Activated CD4-positive, alpha-beta T cell treated with anti-CD3 and anti-CD28 coated beads for 36 hours (primary cell): ENCODE results near the gene SEMA4G. TPM values are rescaled to one million over a fixed set of nuclear protein-coding genes. Genes with fewer than 3 reads are reported as not detected.

Experiments
- ATAC-seq: fragments of 200-7000 bp; cut with Tn5 transposase; one replicate; pipeline ENCODE4 v1.10.0; 2021; ENCODE audit warnings: mild to moderate bottlenecking, moderate library complexity
- CTCF ChIA-PET: fragments of 350-600 bp; sonication (Branson Sonifier 250); formaldehyde crosslinking; loops from one replicate; lab custom pipeline; 2021; ENCODE audit warnings: antibody characterized with exemption; lab: Charles Lee
- POLR2A ChIA-PET: fragments of 350-600 bp; sonication (Branson Sonifier 250); formaldehyde crosslinking; loops from one replicate; lab custom pipeline; 2021; ENCODE audit warnings: antibody characterized with exemption, inconsistent platforms; lab: Charles Lee
- DNase-seq: peaks from one replicate; pipeline ENCODE4 v3.0.0-alpha.2; 2020
- H3K27ac Mint-ChIP-seq: one replicate; pipeline ENCODE4 v1.8.0; 2021; ENCODE audit warnings: mixed read lengths
- H3K27me3 Mint-ChIP-seq: one replicate; pipeline ENCODE4 v1.8.0; 2021; ENCODE audit warnings: mixed read lengths
- H3K36me3 Mint-ChIP-seq: one replicate; pipeline ENCODE4 v1.8.0; 2021; ENCODE audit warnings: low read depth, mixed read lengths
- H3K4me1 Mint-ChIP-seq: one replicate; pipeline ENCODE4 v1.8.0; 2021; ENCODE audit warnings: mixed read lengths
- H3K4me3 Mint-ChIP-seq: one replicate; pipeline ENCODE4 v1.8.0; 2021; ENCODE audit warnings: mild to moderate bottlenecking, moderate library complexity, mixed read lengths
- H3K9me3 Mint-ChIP-seq: one replicate; pipeline ENCODE4 v1.8.0; 2021; ENCODE audit warnings: low read depth, mixed read lengths
- intact Hi-C, 2 experiments: fragments of 100-400 bp; cut with DNase I in 1 of 2; cut with micrococcal nuclease in 1 of 2; formaldehyde crosslinking; loops; one replicate each; pipeline versions ENCODE4 v1.14.2 to v1.15.1; 2022 to 2024; cut with DNase I, micrococcal nuclease
- total RNA-seq, 2 experiments: library from RNA; stranded (reverse); gene quantifications; one replicate each; pipeline ENCODE4 v1.2.3, GENCODE V29; 2021

The SEMA4G gene, protein sequence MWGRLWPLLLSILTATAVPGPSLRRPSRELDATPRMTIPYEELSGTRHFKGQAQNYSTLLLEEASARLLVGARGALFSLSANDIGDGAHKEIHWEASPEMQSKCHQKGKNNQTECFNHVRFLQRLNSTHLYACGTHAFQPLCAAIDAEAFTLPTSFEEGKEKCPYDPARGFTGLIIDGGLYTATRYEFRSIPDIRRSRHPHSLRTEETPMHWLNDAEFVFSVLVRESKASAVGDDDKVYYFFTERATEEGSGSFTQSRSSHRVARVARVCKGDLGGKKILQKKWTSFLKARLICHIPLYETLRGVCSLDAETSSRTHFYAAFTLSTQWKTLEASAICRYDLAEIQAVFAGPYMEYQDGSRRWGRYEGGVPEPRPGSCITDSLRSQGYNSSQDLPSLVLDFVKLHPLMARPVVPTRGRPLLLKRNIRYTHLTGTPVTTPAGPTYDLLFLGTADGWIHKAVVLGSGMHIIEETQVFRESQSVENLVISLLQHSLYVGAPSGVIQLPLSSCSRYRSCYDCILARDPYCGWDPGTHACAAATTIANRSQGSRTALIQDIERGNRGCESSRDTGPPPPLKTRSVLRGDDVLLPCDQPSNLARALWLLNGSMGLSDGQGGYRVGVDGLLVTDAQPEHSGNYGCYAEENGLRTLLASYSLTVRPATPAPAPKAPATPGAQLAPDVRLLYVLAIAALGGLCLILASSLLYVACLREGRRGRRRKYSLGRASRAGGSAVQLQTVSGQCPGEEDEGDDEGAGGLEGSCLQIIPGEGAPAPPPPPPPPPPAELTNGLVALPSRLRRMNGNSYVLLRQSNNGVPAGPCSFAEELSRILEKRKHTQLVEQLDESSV
- under 1 TPM; 0.62 to 0.84 TPM for total RNA-seq

GRCh38 chr10:100969187-100970075 lies at the start of gene SEMA4G:
Gene SEMA4G, plus strand, starts transcription at chr10:100969504. Its CDS starts 3,409 bp downstream, at chr10:100972913.
- Mint-ChIP-seq H3K9me3 (no peaks in the 10 kb centered on the region), H3K4me1 (peaks cover 13% of the 10 kb centered on the region), H3K27ac (no peak within 1 kb of the TSS), H3K27me3 (no peaks in the 10 kb centered on the region), H3K4me3 (peak within 1 kb of the TSS; percentile 41), H3K36me3 (peaks cover 7% of the 10 kb centered on the region)
- ChIA-PET POLR2A (interaction anchor here (0.7 kb wide), 1 partner anchor 433 kb away, joined by 4 read pairs; the partner anchor contains the start of gene HIF1AN), CTCF (interaction anchor here (1.0 to 1.1 kb wide), 2 partner anchors 17 to 23 kb away, joined by 3 to 5 read pairs; no protein-coding TSS in a partner anchor)
- DNase-seq (peak; percentile 62), ATAC-seq (peak; percentile 81)
- intact Hi-C loops: loop anchor here in 1 of 2 experiments (1.0 to 2.0 kb wide), 3 partner anchors 18 to 44 kb away; partner anchors contain the start of genes MRPL43 and TWNK

DNA sequence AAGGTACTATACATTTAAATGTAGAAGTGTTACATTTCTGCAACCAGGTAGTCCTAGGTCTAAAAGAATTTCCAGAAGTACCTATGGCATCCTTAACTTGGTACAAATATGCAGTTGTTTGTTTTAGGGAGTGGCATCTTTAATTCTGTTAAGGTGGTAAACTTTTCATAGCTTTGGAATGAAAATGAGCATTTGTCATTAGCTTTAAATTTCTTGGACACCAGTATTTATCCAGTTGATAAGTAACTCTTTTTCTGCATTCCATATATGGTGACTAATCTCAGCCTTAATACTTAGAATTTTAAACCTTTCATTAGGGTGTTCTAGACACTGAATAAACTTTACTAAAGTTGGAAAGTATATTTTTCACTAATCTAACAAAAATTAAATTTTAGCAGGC lies 45.7 kb upstream of the SEMA4G start:
- CTCF ChIA-PET: interaction anchor here (1.0 kb wide), 1 partner anchor 91 kb away, joined by 5 read pairs; no protein-coding TSS in a partner anchor
- intact Hi-C loops: no loop called here

DNA sequence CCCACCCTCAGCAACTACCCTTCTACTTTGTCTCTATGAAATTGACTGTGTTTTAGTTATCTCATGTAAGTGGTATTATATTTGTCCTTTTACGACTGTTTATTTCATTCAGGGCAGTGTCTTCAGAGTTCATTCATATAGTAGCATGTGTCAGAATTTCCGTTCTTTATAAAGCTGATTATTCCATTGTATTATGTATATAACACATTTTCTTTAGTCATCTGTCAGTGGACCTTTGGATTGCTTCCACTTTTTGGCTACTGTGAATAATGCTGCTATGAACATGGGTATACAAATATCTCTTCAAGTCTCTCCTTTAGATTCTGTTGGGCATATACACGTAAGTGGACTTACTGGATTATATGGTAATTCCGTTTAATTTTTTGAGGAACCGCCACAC lies 42.0 kb upstream of the SEMA4G start:
- ChIA-PET CTCF (interaction anchor here (1.8 kb wide), 1 partner anchor 13 kb away, joined by 4 read pairs; no protein-coding TSS in a partner anchor), POLR2A (no interaction called here)
- Mint-ChIP-seq H3K4me3 (no peak overlapping the region), H3K9me3 (no peaks in the 10 kb centered on the region), H3K4me1 (peaks cover 6% of the 10 kb centered on the region), H3K27ac (no peak overlapping the region), H3K27me3 (no peaks in the 10 kb centered on the region), H3K36me3 (peaks cover 49% of the 10 kb centered on the region)
- no peak for ATAC-seq
- intact Hi-C loops: no loop called here
- no peak for DNase-seq

More for the DNA sequence above, 45.7 kb upstream of the SEMA4G start:
- POLR2A ChIA-PET: no interaction called here
- Mint-ChIP-seq H3K27ac (no peak overlapping the region), H3K4me1 (peaks cover 6% of the 10 kb centered on the region), H3K9me3 (no peaks in the 10 kb centered on the region), H3K27me3 (no peaks in the 10 kb centered on the region), H3K36me3 (peaks cover 40% of the 10 kb centered on the region), H3K4me3 (no peak overlapping the region)
- ATAC-seq: no peak
- DNase-seq: no peak

DNA sequence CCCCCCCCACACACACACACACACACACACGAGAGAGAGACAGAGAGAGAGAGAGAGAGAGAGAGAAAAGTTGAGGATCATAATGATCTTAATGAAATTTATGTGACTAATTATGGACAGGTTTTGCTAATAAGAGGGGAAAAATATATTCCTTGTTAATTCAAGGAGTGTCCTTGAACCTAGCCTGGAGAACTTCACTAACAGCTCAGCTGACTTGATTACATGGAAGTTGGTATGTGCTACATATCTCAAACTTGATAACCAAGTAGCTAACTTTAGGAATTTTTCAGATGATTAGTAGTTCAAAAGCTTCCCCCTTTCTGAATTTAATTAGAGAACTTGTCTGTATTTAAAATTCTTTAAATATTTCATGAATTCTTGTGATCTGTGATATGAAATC lies 41.3 kb upstream of the SEMA4G start:
- no peaks in the 10 kb centered on the region for H3K9me3 Mint-ChIP-seq
- no peak overlapping the region for H3K27ac Mint-ChIP-seq
- DNase-seq: no peak
- H3K4me3 Mint-ChIP-seq: no peak overlapping the region
- ChIA-PET CTCF (interaction anchor here (1.2 to 1.8 kb wide), 2 partner anchors 12 to 135 kb away, joined by 3 to 4 read pairs; no protein-coding TSS in a partner anchor), POLR2A (interaction anchor here (0.7 kb wide), 1 partner anchor 65 kb away, joined by 9 read pairs; no protein-coding TSS in a partner anchor)
- peaks cover 6% of the 10 kb centered on the region for H3K4me1 Mint-ChIP-seq
- H3K36me3 Mint-ChIP-seq: peaks cover 53% of the 10 kb centered on the region
- no peaks in the 10 kb centered on the region for H3K27me3 Mint-ChIP-seq
- no peak for ATAC-seq
- intact Hi-C loops: no loop called here

DNA sequence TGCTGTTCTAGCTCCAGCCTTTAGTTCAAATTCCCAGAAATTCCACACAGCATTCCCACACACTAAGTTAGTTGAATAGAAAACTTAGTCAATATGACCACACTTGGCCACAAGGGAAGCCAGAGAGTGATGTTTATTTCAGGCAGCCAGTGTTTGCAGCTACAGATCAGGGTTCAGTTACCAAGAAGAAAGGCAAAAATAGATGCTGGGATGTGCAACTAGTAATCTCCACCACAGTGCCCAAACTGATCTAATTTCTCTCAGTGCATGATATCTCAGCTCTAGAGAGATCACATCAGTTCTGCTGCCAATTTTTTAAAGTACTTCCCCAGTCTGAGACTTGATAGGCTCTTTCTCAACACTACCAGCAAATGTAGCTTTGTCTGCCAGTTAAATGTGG lies 38.9 kb upstream of the SEMA4G start:
- H3K27me3 Mint-ChIP-seq: no peaks in the 10 kb centered on the region
- DNase-seq (no peak), ATAC-seq (no peak)
- H3K4me3 Mint-ChIP-seq: no peak overlapping the region
- ChIA-PET POLR2A (interaction anchor here (0.6 kb wide), 1 partner anchor 13 kb away, joined by 3 read pairs; no protein-coding TSS in a partner anchor), CTCF (interaction anchor here (0.5 to 1.4 kb wide), 3 partner anchors 9 to 21 kb away, joined by 3 to 5 read pairs (median 3); no protein-coding TSS in a partner anchor)
- no peaks in the 10 kb centered on the region for H3K4me1 Mint-ChIP-seq
- peaks cover 51% of the 10 kb centered on the region for H3K36me3 Mint-ChIP-seq
- H3K9me3 Mint-ChIP-seq: no peaks in the 10 kb centered on the region
- intact Hi-C loops: no loop called here
- no peak overlapping the region for H3K27ac Mint-ChIP-seq

DNA sequence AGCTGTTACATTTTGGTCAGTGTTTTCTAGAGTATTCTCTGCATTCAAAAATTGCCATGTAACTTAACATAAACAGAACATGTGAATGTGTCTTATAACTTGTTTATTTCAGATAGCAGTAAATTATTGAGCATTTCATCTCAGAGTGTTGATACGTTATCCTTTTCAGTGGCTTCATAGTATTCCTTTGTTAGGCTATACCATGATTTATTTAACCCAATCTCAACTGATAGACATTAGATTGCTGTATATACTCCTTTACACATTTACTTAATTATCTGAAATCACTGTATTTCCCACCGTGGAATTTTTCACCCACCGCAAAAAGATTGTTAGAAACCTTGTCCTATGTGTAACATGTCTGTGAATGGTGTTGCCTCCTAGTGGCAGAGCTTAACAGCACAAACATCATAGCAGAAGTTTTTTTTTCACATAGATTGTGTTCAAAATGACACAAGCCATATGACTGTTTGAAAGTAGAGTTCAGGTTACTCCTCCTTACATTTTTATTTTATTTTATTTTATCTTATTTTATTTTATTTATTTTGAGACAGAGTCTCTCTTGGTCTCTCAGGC lies 35.1 kb upstream of the SEMA4G start:
- no peaks in the 10 kb centered on the region for H3K9me3 Mint-ChIP-seq
- ATAC-seq: peak; percentile 53
- H3K4me3 Mint-ChIP-seq: no peak overlapping the region
- intact Hi-C loops: no loop called here
- ChIA-PET POLR2A (no interaction called here), CTCF (interaction anchor here (0.8 to 1.3 kb wide), 5 partner anchors 8 to 24 kb away, joined by 3 to 5 read pairs (median 4); no protein-coding TSS in a partner anchor)
- DNase-seq: no peak
- peaks cover 48% of the 10 kb centered on the region for H3K36me3 Mint-ChIP-seq
- H3K4me1 Mint-ChIP-seq: no peaks in the 10 kb centered on the region
- H3K27me3 Mint-ChIP-seq: no peaks in the 10 kb centered on the region
- no peak overlapping the region for H3K27ac Mint-ChIP-seq

DNA sequence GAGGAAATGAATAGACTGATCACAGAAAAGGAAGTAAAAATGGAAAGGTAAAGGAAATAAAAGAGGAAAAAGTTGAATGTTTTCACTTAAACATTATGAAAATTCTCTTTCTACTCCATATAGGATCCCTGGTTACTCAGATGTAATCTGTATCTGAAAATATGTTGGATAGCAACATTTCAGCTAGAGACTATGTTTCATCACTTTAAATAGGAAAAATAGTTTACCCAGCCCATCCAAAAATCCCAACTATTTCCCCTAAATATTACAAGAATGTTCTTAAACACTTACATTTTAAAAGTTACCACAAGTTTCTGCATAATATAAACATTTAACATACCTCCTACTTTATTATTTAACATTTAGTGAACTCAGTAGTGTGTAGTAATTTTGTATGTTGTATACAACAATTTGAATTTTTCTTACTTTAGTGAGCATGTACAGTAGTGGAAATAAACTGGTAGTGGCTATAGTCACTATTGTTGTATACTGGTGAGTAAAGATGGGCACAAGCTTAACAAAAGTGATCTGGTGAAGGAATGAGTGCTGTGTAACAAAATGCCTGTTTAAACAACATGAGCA lies 29.4 kb upstream of the SEMA4G start:
- H3K4me3 Mint-ChIP-seq: no peak overlapping the region
- H3K9me3 Mint-ChIP-seq: no peaks in the 10 kb centered on the region
- H3K27me3 Mint-ChIP-seq: no peaks in the 10 kb centered on the region
- DNase-seq (no peak), ATAC-seq (no peak)
- H3K4me1 Mint-ChIP-seq: peaks cover 14% of the 10 kb centered on the region
- ChIA-PET CTCF (interaction anchor here (1.4 kb wide), 1 partner anchor 12 kb away, joined by 4 read pairs; no protein-coding TSS in a partner anchor), POLR2A (no interaction called here)
- intact Hi-C loops: no loop called here
- H3K27ac Mint-ChIP-seq: no peak overlapping the region
- peaks cover 41% of the 10 kb centered on the region for H3K36me3 Mint-ChIP-seq

DNA sequence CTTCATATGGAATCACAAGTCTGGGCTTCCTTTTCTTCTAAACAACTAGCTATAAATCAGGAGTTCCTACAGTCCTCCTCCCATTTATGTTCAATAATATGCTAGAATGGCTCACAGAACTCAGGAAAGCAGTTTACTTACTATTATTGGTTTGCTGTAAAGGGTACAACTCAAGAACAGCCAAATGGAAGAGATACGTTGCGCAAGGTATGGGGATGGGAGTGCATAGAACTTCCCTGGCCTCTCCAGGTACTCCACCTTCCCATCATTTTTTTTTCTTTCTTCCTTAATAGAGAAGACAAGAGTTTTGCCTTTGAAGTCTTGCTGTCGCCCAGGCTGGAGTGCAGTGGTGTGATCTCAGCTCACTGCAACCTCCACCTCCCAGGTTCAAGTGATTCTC lies 27.1 kb upstream of the SEMA4G start:
- intact Hi-C loops: no loop called here
- H3K4me3 Mint-ChIP-seq: no peak overlapping the region
- H3K36me3 Mint-ChIP-seq: peaks cover 55% of the 10 kb centered on the region

DNA sequence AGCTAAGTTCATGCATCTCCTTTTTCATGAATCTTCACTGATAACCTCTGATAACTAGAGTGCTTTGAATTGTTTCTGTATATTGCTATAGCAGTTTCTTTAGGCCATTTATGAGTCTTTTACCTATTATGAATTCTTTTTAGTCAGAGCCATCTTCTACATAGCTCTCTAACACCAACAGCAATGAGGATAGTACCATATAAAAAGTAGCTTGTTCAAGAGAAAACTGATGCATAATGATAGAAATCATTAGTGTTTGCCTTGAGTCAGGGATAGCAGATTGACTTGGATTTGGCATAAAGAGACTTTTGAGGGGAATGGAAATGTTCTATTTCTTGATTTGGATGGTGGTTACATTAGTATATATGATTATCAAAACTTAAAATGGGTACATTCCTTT lies 25.8 kb upstream of the SEMA4G start:
- no peaks in the 10 kb centered on the region for H3K9me3 Mint-ChIP-seq
- ChIA-PET POLR2A (interaction anchor here (0.7 kb wide), 1 partner anchor 13 kb away, joined by 3 read pairs; no protein-coding TSS in a partner anchor), CTCF (interaction anchor here (0.8 to 2.0 kb wide), 6 partner anchors 9 to 152 kb away, joined by 3 to 8 read pairs (median 4); partner anchors contain the start of gene SLF2)
- H3K4me1 Mint-ChIP-seq: peaks cover 14% of the 10 kb centered on the region
- ATAC-seq (peak; percentile 66), DNase-seq (no peak)
- H3K4me3 Mint-ChIP-seq: peak overlapping the region; percentile 43
- peak overlapping the region; percentile 72 for H3K27ac Mint-ChIP-seq
- intact Hi-C loops: no loop called here
- H3K36me3 Mint-ChIP-seq: peaks cover 53% of the 10 kb centered on the region
- no peaks in the 10 kb centered on the region for H3K27me3 Mint-ChIP-seq

More for the DNA sequence above, 27.1 kb upstream of the SEMA4G start:
- Mint-ChIP-seq H3K4me1 (peaks cover 14% of the 10 kb centered on the region), H3K27ac (no peak overlapping the region), H3K9me3 (no peaks in the 10 kb centered on the region), H3K27me3 (no peaks in the 10 kb centered on the region)
- ChIA-PET CTCF (interaction anchor here (1.0 kb wide), 1 partner anchor 8 kb away, joined by 5 read pairs; no protein-coding TSS in a partner anchor), POLR2A (no interaction called here)
- DNase-seq (no peak), ATAC-seq (no peak)
